Neural cell (in vitro differentiated cells): ENCODE measurements around the gene HAPSTR1. TPM values are rescaled to one million over a fixed set of nuclear protein-coding genes. Genes with fewer than 3 reads are reported as not detected.

ENCODE experiments used
- H2AFZ ChIP-seq: fragments of 200-600, 300-800 bp; sonication (generic), shearing (Covaris generic); 2 replicates; pipeline ENCODE4 v1.6.0; 2014; ENCODE audit warnings: low read depth, mild to moderate bottlenecking, antibody characterized with exemption, low read length, moderate library complexity
- H3F3A ChIP-seq: fragments of 200-600 bp; shearing (Covaris generic); 2 replicates; pipeline ENCODE4 v1.6.1; 2016; ENCODE audit warnings: mild to moderate bottlenecking, moderate library complexity, mixed read lengths, antibody characterized with exemption, low read length; ENCODE audit not compliant: insufficient read depth, poor library complexity, severe bottlenecking
- H3K27ac ChIP-seq: fragments of 200-600, 300-800 bp; sonication (generic), shearing (Covaris generic); 2 replicates; pipeline ENCODE4 v1.5.1; 2014; ENCODE audit warnings: mild to moderate bottlenecking, low read length, moderate library complexity
- H3K27me3 ChIP-seq: fragments of 300-800, 200-600 bp; sonication (generic), shearing (Covaris generic); 2 replicates; pipeline ENCODE4 v1.6.0; 2014; ENCODE audit warnings: mild to moderate bottlenecking, low read depth, low read length, moderate library complexity; ENCODE audit not compliant: insufficient read depth
- H3K36me3 ChIP-seq: fragments of 300-800, 200-600 bp; sonication (generic), shearing (Covaris generic); 2 replicates; pipeline ENCODE4 v1.5.1; 2014; ENCODE audit warnings: mild to moderate bottlenecking, antibody characterized with exemption, low read length, moderate library complexity; ENCODE audit not compliant: insufficient read depth
- H3K4me2 ChIP-seq: fragments of 300-800, 200-600 bp; sonication (generic), shearing (Covaris generic); 2 replicates; pipeline ENCODE4 v1.6.0; 2014; ENCODE audit warnings: mild to moderate bottlenecking, low read length
- H3K4me3 ChIP-seq: fragments of 300-800, 200-600 bp; sonication (generic), shearing (Covaris generic); 2 replicates; pipeline ENCODE4 v1.5.1; 2014; ENCODE audit warnings: mild to moderate bottlenecking, low read length, moderate library complexity
- H3K79me2 ChIP-seq: fragments of 200-600 bp; shearing (Covaris generic); replicated peaks from 2 replicates; pipeline ENCODE4 v1.6.0; 2014; ENCODE audit warnings: mild to moderate bottlenecking, low read length, moderate library complexity; ENCODE audit not compliant: insufficient read depth
- H3K9ac ChIP-seq: fragments of 300-800, 200-600 bp; sonication (generic), shearing (Covaris generic); 2 replicates; pipeline ENCODE4 v1.6.1; 2016; ENCODE audit warnings: mild to moderate bottlenecking, low read length, mixed read lengths
- H3K9me2 ChIP-seq: fragments of 200-600 bp; shearing (Covaris generic); 2 replicates; pipeline ENCODE4 v1.6.1; 2016; ENCODE audit warnings: mild to moderate bottlenecking, low read length, mixed read lengths; ENCODE audit not compliant: insufficient read depth
- H3K9me3 ChIP-seq: fragments of 200-600, 300-800 bp; sonication (generic), shearing (Covaris generic); 2 replicates; pipeline ENCODE4 v1.6.1; 2016; ENCODE audit warnings: mild to moderate bottlenecking, mixed run types, low read length, moderate library complexity, mixed read lengths
- H4K20me1 ChIP-seq: fragments of 200-600 bp; shearing (Covaris generic); 2 replicates; pipeline ENCODE4 v1.6.1; 2016; ENCODE audit warnings: mild to moderate bottlenecking, mixed run types; ENCODE audit not compliant: insufficient read depth
- CTCF ChIP-seq: fragments of 450-650 bp; IDR thresholded peaks from 2 replicates; pipeline ENCODE4 v1.5.1; 2014; ENCODE audit warnings: antibody characterized with exemption, mild to moderate bottlenecking, moderate library complexity; ENCODE audit not compliant: poor library complexity, severe bottlenecking
- EP300 ChIP-seq: fragments of 450-650 bp; conservative IDR thresholded peaks from 2 replicates; pipeline ENCODE4 v1.6.1; 2014; ENCODE audit warnings: antibody characterized with exemption, mild to moderate bottlenecking, moderate library complexity; ENCODE audit not compliant: poor library complexity, severe bottlenecking
- EZH2 ChIP-seq: fragments of 200-600, 300-800 bp; shearing (Covaris generic), sonication (generic); IDR thresholded peaks from 2 replicates; pipeline ENCODE4 v1.6.1; 2014; ENCODE audit warnings: antibody characterized with exemption, low read length, borderline replicate concordance, mild to moderate bottlenecking; ENCODE audit not compliant: insufficient read depth, poor library complexity, severe bottlenecking
- MXI1 ChIP-seq: fragments of 450-650 bp; conservative IDR thresholded peaks from 2 replicates; pipeline ENCODE4 v1.6.1; 2014; ENCODE audit warnings: antibody characterized with exemption, mild to moderate bottlenecking; ENCODE audit not compliant: poor library complexity, severe bottlenecking
- POLR2AphosphoS5 ChIP-seq: IDR thresholded peaks from 2 replicates; pipeline ENCODE4 v1.6.1; 2012
- RAD21 ChIP-seq: fragments of 450-650 bp; conservative IDR thresholded peaks from 2 replicates; pipeline ENCODE4 v1.6.1; 2014; ENCODE audit warnings: antibody characterized with exemption, mild to moderate bottlenecking, moderate library complexity
- REST ChIP-seq: IDR thresholded peaks from 2 replicates; pipeline ENCODE4 v1.6.1; 2012; ENCODE audit warnings: borderline replicate concordance
- SMC3 ChIP-seq: fragments of 450-650 bp; conservative IDR thresholded peaks from 2 replicates; pipeline ENCODE4 v1.6.1; 2014; ENCODE audit warnings: antibody characterized with exemption, mild to moderate bottlenecking, moderate library complexity; ENCODE audit not compliant: poor library complexity
- TAF1 ChIP-seq: IDR thresholded peaks from 2 replicates; pipeline ENCODE4 v1.6.1; 2012; ENCODE audit warnings: low read depth
- polyA plus RNA-seq: library from polyadenylated mRNA; depleted of rRNA; stranded (reverse); fragments of >200 nt; gene quantifications from 2 replicates; pipeline ENCODE4 v1.2.3, GENCODE V29; 2014

Gene HAPSTR1
- polyA plus RNA-seq, 1 donor from 2014 or later: 60.7 TPM

GRCh38 chr16:9124908-9125584, 33.6 kb downstream of the HAPSTR1 start:
- Histone ChIP-seq H4K20me1 (no peaks in the 10 kb centered on the region), H3K9ac (no peak overlapping the region), H2AFZ (no peak overlapping the region), H3K9me3 (no peaks in the 10 kb centered on the region), H3K27ac (no peak overlapping the region), H3K36me3 (no peaks in the 10 kb centered on the region), H3F3A (no peaks in the 10 kb centered on the region), H3K27me3 (no peaks in the 10 kb centered on the region), H3K79me2 (peaks cover 14% of the 10 kb centered on the region), H3K4me3 (no peak overlapping the region), H3K9me2 (no peaks in the 10 kb centered on the region), H3K4me2 (no peak overlapping the region)
- TF ChIP-seq EP300: no peak
- TF ChIP-seq RAD21: no peak
- no peak for TF ChIP-seq SMC3
- TF ChIP-seq REST: no peak
- no peak for TF ChIP-seq MXI1

- Histone ChIP-seq H2AFZ (no peak overlapping the region), H3K4me2 (no peak overlapping the region), H3F3A (no peaks in the 10 kb centered on the region), H3K9ac (no peak overlapping the region), H3K36me3 (no peaks in the 10 kb centered on the region), H3K27me3 (no peaks in the 10 kb centered on the region), H3K9me3 (no peaks in the 10 kb centered on the region), H3K79me2 (peaks cover 12% of the 10 kb centered on the region), H3K9me2 (no peaks in the 10 kb centered on the region), H4K20me1 (no peaks in the 10 kb centered on the region), H3K27ac (no peak overlapping the region), H3K4me3 (no peak overlapping the region)
- TF ChIP-seq EP300: no peak
- no peak for TF ChIP-seq SMC3
- no peak for TF ChIP-seq TAF1
- no peak for TF ChIP-seq CTCF
- no peak for TF ChIP-seq REST
- TF ChIP-seq POLR2AphosphoS5: no peak
- no peak for TF ChIP-seq EZH2
- no peak for TF ChIP-seq MXI1
- no peak for TF ChIP-seq RAD21
Observed at GRCh38 chr16:9125658-9126505, 34.4 kb downstream of the HAPSTR1 start.
